ENCODE data around the gene GPR27. TPM values are rescaled to one million over a fixed set of nuclear protein-coding genes. Genes with fewer than 3 reads are reported as not detected.

The GPR27 gene
- total RNA-seq, 1 experiment from 2014 or later, result not detected

GRCh38 chr3:71728632-71729342 is 24.9 kb upstream of the GPR27 start:
- Histone ChIP-seq H4K20me1 (ENCODE audit: insufficient read depth) (no peaks in the 10 kb centered on the region), H3K4me3 (no peak overlapping the region), H3K4me1 (replicated peaks; ENCODE audit: insufficient read depth) (no peaks in the 10 kb centered on the region), H3K79me2 (ENCODE audit: low read depth) (no peaks in the 10 kb centered on the region), H3K9me3 (ENCODE audit: insufficient read depth, low read depth) (no peaks in the 10 kb centered on the region), H3K9me2 (ENCODE audit: insufficient read depth) (no peaks in the 10 kb centered on the region), H3K4me2 (no peak overlapping the region), H3F3A (ENCODE audit: insufficient read depth, low read depth) (no peaks in the 10 kb centered on the region), H3K27ac (no peak overlapping the region), H3K36me3 (ENCODE audit: low read depth) (no peaks in the 10 kb centered on the region), H3K27me3 (ENCODE audit: insufficient read depth, low read depth) (peaks cover 10% of the 10 kb centered on the region), H2AFZ (no peak overlapping the region)
- no TSS peak for BruUV-seq (replicated peaks)
- DNase-seq, result no peak
- intact Hi-C loops (cut with micrococcal nuclease; ENCODE audit: unreplicated experiment), result no loop called here
- ChIA-PET POLR2A (ENCODE audit: unreplicated experiment) (no interaction called here), CTCF (interaction anchor here (0.6 kb wide), 1 partner anchor 1253 kb away, joined by 5 read pairs; no protein-coding TSS in a partner anchor)
- TF ChIP-seq CTCF (conservative IDR thresholded peaks at IDR 0.05), result no peak
- TF ChIP-seq EZH2 (IDR thresholded peaks at IDR 0.05; ENCODE audit: low read depth), result no peak

GRCh38 chr3:71732637-71733036 is 21.0 kb upstream of the GPR27 start:
- POLR2A ChIA-PET (ENCODE audit: unreplicated experiment), result no interaction called here
- Histone ChIP-seq H3K79me2 (ENCODE audit: low read depth) (no peaks in the 10 kb centered on the region), H4K20me1 (ENCODE audit: insufficient read depth) (no peaks in the 10 kb centered on the region), H3K9me2 (ENCODE audit: insufficient read depth) (no peaks in the 10 kb centered on the region), H3K36me3 (ENCODE audit: low read depth) (no peaks in the 10 kb centered on the region), H3K9me3 (ENCODE audit: insufficient read depth, low read depth) (no peaks in the 10 kb centered on the region), H3K27me3 (ENCODE audit: insufficient read depth, low read depth) (0 out of 2 replicates have a peak, but pooled peaks cover 3% of the 10 kb centered on the region), H3K27ac (no peak overlapping the region), H3K4me1 (replicated peaks; ENCODE audit: insufficient read depth) (no peaks in the 10 kb centered on the region), H3F3A (ENCODE audit: insufficient read depth, low read depth) (no peaks in the 10 kb centered on the region), H2AFZ (no peak overlapping the region), H3K4me2 (no peak overlapping the region), H3K4me3 (no peak overlapping the region)
- no peak for DNase-seq
- BruUV-seq (replicated peaks), result no TSS peak
- CTCF ChIA-PET, result interaction anchor here (0.7 kb wide), 2 partner anchors 8 to 1186 kb away, joined by 3 to 4 read pairs; no protein-coding TSS in a partner anchor
- no peak for TF ChIP-seq EZH2 (IDR thresholded peaks at IDR 0.05; ENCODE audit: low read depth)
- TF ChIP-seq CTCF (conservative IDR thresholded peaks at IDR 0.05), result no peak
- intact Hi-C loops (cut with micrococcal nuclease; ENCODE audit: unreplicated experiment), result no loop called here

DNA sequence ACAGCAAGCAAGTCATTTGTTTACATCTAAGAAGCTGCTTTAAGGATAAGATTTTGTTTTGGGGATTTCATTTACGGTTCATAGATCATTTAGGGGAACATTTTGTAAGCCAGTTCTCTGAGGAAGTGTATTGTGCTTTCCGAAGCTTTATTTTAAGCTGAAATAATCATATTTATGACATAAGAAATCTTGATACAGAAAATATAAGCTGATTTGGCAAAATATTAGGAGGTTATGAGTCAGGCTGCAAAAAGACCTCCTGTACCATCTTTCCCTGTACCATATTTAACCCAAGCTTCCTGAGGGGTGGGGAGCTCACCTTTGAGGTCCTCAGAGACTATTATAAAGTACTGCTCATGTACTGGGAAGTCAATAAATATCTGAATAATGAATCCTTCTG is 20.3 kb upstream of the GPR27 start:
- H4K20me1 ChIP-seq (ENCODE audit: insufficient read depth), result no peaks in the 10 kb centered on the region
- no peak for DNase-seq
- no peaks in the 10 kb centered on the region for H3K36me3 ChIP-seq (ENCODE audit: low read depth)
- no peaks in the 10 kb centered on the region for H3F3A ChIP-seq (ENCODE audit: insufficient read depth, low read depth)
- no peak overlapping the region for H3K4me3 ChIP-seq
- intact Hi-C loops (cut with micrococcal nuclease; ENCODE audit: unreplicated experiment), result no loop called here
- H2AFZ ChIP-seq, result no peak overlapping the region
- H3K4me1 ChIP-seq (replicated peaks; ENCODE audit: insufficient read depth), result no peaks in the 10 kb centered on the region
- H3K4me2 ChIP-seq, result no peak overlapping the region
- ChIA-PET CTCF (interaction anchor here (0.7 kb wide), 1 partner anchor 9 kb away, joined by 3 read pairs; no protein-coding TSS in a partner anchor), POLR2A (ENCODE audit: unreplicated experiment) (no interaction called here)
- TF ChIP-seq EZH2 (IDR thresholded peaks at IDR 0.05; ENCODE audit: low read depth) (no peak), CTCF (conservative IDR thresholded peaks at IDR 0.05) (no peak)
- no peaks in the 10 kb centered on the region for H3K9me2 ChIP-seq (ENCODE audit: insufficient read depth)
- H3K9me3 ChIP-seq (ENCODE audit: insufficient read depth, low read depth), result no peaks in the 10 kb centered on the region
- no TSS peak for BruUV-seq (replicated peaks)
- H3K27ac ChIP-seq, result no peak overlapping the region
- H3K27me3 ChIP-seq (ENCODE audit: insufficient read depth, low read depth), result 0 out of 2 replicates have a peak, but pooled peaks cover 3% of the 10 kb centered on the region
- no peaks in the 10 kb centered on the region for H3K79me2 ChIP-seq (ENCODE audit: low read depth)

All from PC-9 (cell line).